ENCODE data around the gene ITGB1. TPM values are rescaled to one million over a fixed set of nuclear protein-coding genes. Genes with fewer than 3 reads are reported as not detected.
A peak's percentile ranks its signal among the peaks of the same experiment; 100 is the strongest.

The ITGB1 gene
- total and polyA plus RNA-seq, 9 of the 15 experiments (the other 6 are each of a cell fraction or from before 2014, with no cell fraction given) = 40.2 to 194 (median 155) TPM

DNA sequence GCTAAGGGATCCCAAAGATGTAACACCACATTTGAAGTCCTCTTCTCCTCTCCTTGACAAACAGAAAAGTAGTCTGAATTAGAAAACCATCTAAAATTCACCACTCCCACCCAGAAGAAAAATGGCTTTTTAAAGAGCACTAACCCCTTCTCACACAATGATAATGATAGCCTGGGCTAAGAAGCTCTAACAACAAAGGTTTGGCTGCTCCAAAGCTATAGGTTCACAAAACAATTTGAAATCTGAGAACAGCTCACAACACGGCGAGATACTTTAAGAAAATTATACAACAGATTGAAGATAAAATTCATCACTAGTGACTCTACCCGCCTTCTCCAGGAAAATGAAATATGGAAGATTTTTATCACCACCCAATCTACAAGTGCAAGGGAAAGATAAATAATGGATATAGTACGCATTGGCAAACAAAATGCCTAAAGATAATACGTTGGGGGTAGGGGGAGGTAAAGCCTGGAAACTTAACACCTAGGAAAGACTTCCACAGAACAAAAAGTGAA is 7.4 kb downstream of the ITGB1 start (continued):
- TF ChIP-seq, protein P1, sequence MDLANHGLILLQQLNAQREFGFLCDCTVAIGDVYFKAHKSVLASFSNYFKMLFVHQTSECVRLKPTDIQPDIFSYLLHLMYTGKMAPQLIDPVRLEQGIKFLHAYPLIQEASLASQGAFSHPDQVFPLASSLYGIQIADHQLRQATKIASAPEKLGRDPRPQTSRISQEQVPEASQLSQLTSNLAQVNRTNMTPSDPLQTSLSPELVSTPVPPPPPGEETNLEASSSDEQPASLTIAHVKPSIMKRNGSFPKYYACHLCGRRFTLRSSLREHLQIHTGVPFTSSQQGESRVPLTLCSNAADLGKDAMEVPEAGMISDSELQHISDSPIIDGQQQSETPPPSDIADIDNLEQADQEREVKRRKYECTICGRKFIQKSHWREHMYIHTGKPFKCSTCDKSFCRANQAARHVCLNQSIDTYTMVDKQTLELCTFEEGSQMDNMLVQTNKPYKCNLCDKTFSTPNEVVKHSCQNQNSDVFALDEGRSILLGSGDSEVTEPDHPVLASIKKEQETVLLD (IDR thresholded peaks at IDR 0.05) = peak; percentile 42; the same call in 1 of the 2 replicates
- TF ChIP-seq EHMT2 (IDR thresholded peaks at IDR 0.05) (no peak; the same call in 1 of the 2 replicates), NCOR1 (IDR thresholded peaks at IDR 0.05) (0 out of 2 replicates have a peak, but pooled peaks have one; percentile 23), ZMIZ1 (IDR thresholded peaks at IDR 0.05; ENCODE audit: low read depth in 2 of 2, low read length in 2 of 2) (no peak), MTA1 (IDR thresholded peaks at IDR 0.05; ENCODE audit: borderline replicate concordance) (peak; percentile 49; the same call in 1 of the 2 replicates), ARID2 (IDR thresholded peaks at IDR 0.05) (no peak), TEAD4 (IDR thresholded peaks at IDR 0.05; ENCODE audit: low read length) (peak; percentile 53; the same call in 1 of the 2 replicates), TEAD4 (CRISPR knock-in tag; IDR thresholded peaks at IDR 0.05; ENCODE audit: borderline replicate concordance) (no peak), KLF1 (tag; IDR thresholded peaks at IDR 0.05) (no peak), FOXK1 (CRISPR knock-in tag; IDR thresholded peaks at IDR 0.05; ENCODE audit: borderline replicate concordance) (no peak), CXXC5 (CRISPR knock-in tag; IDR thresholded peaks at IDR 0.05) (peak; percentile 36; the same call in 1 of the 2 replicates), BCOR (IDR thresholded peaks at IDR 0.05) (no peak), THAP12 (CRISPR knock-in tag; IDR thresholded peaks at IDR 0.05) (no peak), DPF2 (IDR thresholded peaks at IDR 0.05) (peak; percentile 81), SMARCE1 (IDR thresholded peaks at IDR 0.05) (peak; percentile 67; the same call in 1 of the 2 replicates), MEIS2 (IDR thresholded peaks at IDR 0.05; ENCODE audit: partially characterized antibody) (peak; percentile 55), JUND (IDR thresholded peaks at IDR 0.05; ENCODE audit: borderline replicate concordance, low read depth, low read length) (peak; percentile 22; the same call in 1 of the 2 replicates), JUND (tag; IDR thresholded peaks at IDR 0.05; ENCODE audit: borderline replicate concordance, low read depth, low read length) (no peak), HNRNPK (IDR thresholded peaks at IDR 0.05; ENCODE audit: low read depth, low read length, poor library complexity, severe bottlenecking) (no peak), SOX6 (IDR thresholded peaks at IDR 0.05) (peak; percentile 72), ZNF507 (tag; conservative IDR thresholded peaks at IDR 0.05) (no peak)
- TF ChIP-seq, protein P2, sequence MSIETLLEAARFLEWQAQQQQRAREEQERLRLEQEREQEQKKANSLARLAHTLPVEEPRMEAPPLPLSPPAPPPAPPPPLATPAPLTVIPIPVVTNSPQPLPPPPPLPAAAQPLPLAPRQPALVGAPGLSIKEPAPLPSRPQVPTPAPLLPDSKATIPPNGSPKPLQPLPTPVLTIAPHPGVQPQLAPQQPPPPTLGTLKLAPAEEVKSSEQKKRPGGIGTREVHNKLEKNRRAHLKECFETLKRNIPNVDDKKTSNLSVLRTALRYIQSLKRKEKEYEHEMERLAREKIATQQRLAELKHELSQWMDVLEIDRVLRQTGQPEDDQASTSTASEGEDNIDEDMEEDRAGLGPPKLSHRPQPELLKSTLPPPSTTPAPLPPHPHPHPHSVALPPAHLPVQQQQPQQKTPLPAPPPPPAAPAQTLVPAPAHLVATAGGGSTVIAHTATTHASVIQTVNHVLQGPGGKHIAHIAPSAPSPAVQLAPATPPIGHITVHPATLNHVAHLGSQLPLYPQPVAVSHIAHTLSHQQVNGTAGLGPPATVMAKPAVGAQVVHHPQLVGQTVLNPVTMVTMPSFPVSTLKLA (conservative IDR thresholded peaks at IDR 0.05) = no peak
